Vagina (tissue), 2 donors: Measurements from ENCODE around the gene BAZ2B.

ENCODE experiments used
- CTCF ChIP-seq, 3 experiments: fragments of 450-650 bp in 2 of 3; fragments of 200-600 bp in 1 of 3; sonication (generic) in 1 of 3; IDR thresholded peaks; one replicate each; pipeline ENCODE4 v1.5.1; 2017 to 2019; ENCODE audit warnings: antibody characterized with exemption in 3 of 3, mild to moderate bottlenecking in 2 of 3, moderate library complexity in 2 of 3
- POLR2AphosphoS5 ChIP-seq, 2 donors: sonication (generic); formaldehyde crosslinking; IDR thresholded peaks; one replicate each; pipeline ENCODE4 v1.9.0; 2017; ENCODE audit warnings: antibody characterized with exemption in 2 of 2, mild to moderate bottlenecking in 2 of 2, low read depth in 1 of 2; ENCODE audit not compliant: insufficient read depth in 1 of 2

DNA sequence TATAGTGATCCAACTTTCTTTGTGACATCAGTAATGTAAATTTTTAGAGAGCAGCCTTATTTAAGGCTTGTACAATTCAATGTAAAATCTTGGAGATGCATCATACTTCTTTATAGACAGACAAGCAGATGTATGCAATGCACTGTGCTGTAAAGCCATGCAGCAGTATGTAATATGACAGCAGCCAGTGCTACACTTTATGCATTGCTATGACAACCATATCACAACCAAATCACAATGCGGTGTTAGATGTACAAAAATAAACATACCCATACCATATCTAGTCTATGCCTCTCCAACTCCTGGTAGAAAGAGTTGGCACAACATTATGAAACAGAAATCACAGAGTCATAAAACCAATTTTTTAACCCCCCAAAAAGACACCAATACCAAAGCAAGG, 219.5 kb downstream of the BAZ2B start:
- no peak for TF ChIP-seq CTCF (IDR thresholded peaks at IDR 0.05)
- no peak for TF ChIP-seq POLR2AphosphoS5 (IDR thresholded peaks at IDR 0.05; ENCODE audit: insufficient read depth in 1 of 2, low read depth in 1 of 2)
